Measurements from ENCODE around the gene ARIH2. TPM values are rescaled to one million over a fixed set of nuclear protein-coding genes. Genes with fewer than 3 reads are reported as not detected.

The ARIH2 gene
- total and polyA plus RNA-seq, 2 of the 4 experiments (the other 2 are of a cell fraction): 62.3 to 93.7 TPM

DNA sequence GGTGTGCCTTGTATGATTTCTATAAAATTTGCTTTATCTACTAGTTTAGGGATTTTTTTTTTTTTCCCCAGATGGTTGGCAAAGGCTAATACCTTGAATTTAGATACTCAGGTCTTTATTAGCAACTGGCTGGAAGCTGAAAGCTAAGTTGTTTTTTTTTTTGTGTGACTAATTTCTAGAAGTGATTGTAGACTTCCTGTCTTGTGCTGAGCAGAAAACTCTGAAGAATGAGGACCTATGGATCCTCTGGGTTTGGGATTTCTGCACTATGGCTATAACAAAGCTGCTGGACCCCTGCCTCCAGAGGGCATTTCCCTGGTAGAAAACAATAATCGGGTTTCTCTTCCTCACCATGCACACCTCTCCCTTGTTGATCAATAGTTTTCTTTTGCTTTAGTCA lies 10.0 kb downstream of the ARIH2 start:
- ChIA-PET POLR2A (ENCODE audit: unreplicated experiment) (no interaction called here), CTCF (interaction anchor here (0.9 to 1.4 kb wide), 2 partner anchors 9 to 61 kb away, joined by 3 read pairs; partner anchors contain the start of gene P4HTM)
- Histone ChIP-seq H2AK5ac (ENCODE audit: low read depth, low read length) (no peak overlapping the region), H2BK20ac (ENCODE audit: low read depth, low read length) (no peak overlapping the region), H3K9me3 (ENCODE audit: control insufficient read depth, insufficient read depth, low read length) (no peaks in the 10 kb centered on the region), H3K4me1 (ENCODE audit: control insufficient read depth, insufficient read depth, low read length) (peaks cover 6% of the 10 kb centered on the region), H3K36me3 (ENCODE audit: control insufficient read depth, insufficient read depth, low read length) (peaks cover 21% of the 10 kb centered on the region), H2AK9ac (replicated peaks; ENCODE audit: low read depth, low read length, poor library complexity) (no peak overlapping the region), H4K8ac (ENCODE audit: low read depth in 2 of 2, low read length in 2 of 2) (no peak overlapping the region), H4K20me1 (ENCODE audit: insufficient read depth, low read length) (peaks cover 64% of the 10 kb centered on the region), H2BK5ac (ENCODE audit: low read depth, low read length, poor library complexity, severe bottlenecking) (no peak overlapping the region), H2BK120ac (ENCODE audit: low read depth, low read length) (no peak overlapping the region), H4K5ac (ENCODE audit: low read depth, low read length) (no peak overlapping the region), H2BK15ac (ENCODE audit: low read depth, low read length) (no peak overlapping the region), H3K9me1 (ENCODE audit: insufficient read depth, low read length) (peaks cover 11% of the 10 kb centered on the region), H4K91ac (ENCODE audit: insufficient read depth, low read depth, low read length) (no peak overlapping the region), H3K4ac (ENCODE audit: low read depth, low read length) (no peak overlapping the region), H3K79me1 (ENCODE audit: low read depth in 1 of 2, low read length in 2 of 2) (peaks cover 23 to 72% of the 10 kb centered on the region in 2 experiments), H3K14ac (replicated peaks; ENCODE audit: low read depth, low read length) (no peak overlapping the region), H3K18ac (ENCODE audit: low read depth, low read length) (no peak overlapping the region), H3K9ac (ENCODE audit: low read depth, low read length) (no peak overlapping the region), H3K23ac (ENCODE audit: low read depth, low read length) (no peak overlapping the region), H3K27ac (ENCODE audit: insufficient read depth, low read length) (no peak overlapping the region), H3K27me3 (ENCODE audit: control insufficient read depth, insufficient read depth, low read length) (no peaks in the 10 kb centered on the region), H3K56ac (ENCODE audit: extremely low read depth, insufficient read depth, low read length) (no peak overlapping the region), H3K4me3 (ENCODE audit: insufficient read depth, low read depth, low read length) (no peak overlapping the region), H2AFZ (replicated peaks; ENCODE audit: low read length, poor library complexity) (no peak overlapping the region), H3K4me2 (ENCODE audit: low read depth, low read length) (no peak overlapping the region)
- ATAC-seq (ENCODE audit: low read depth) (no peak), DNase-seq (peak; percentile 38)
- TF ChIP-seq POLR2A (IDR thresholded peaks at IDR 0.05; ENCODE audit: low read depth, low read length) (no peak), NFE2L2 (IDR thresholded peaks at IDR 0.05; ENCODE audit: low read depth, low read length) (no peak), CHD1 (IDR thresholded peaks at IDR 0.05; ENCODE audit: low read depth, low read length) (no peak), MAFK (IDR thresholded peaks at IDR 0.05; ENCODE audit: low read depth, low read length) (no peak), RFX5 (IDR thresholded peaks at IDR 0.05; ENCODE audit: low read depth, low read length) (no peak), MAZ (IDR thresholded peaks at IDR 0.05; ENCODE audit: borderline replicate concordance, low read depth, low read length) (no peak), RAD21 (IDR thresholded peaks at IDR 0.05; ENCODE audit: low read length) (no peak), FOS (IDR thresholded peaks at IDR 0.05; ENCODE audit: low read depth, low read length) (no peak), CEBPB (IDR thresholded peaks at IDR 0.05; ENCODE audit: low read depth, low read length) (no peak), RCOR1 (IDR thresholded peaks at IDR 0.05; ENCODE audit: insufficient replicate concordance, low read length) (no peak), MXI1 (IDR thresholded peaks at IDR 0.05; ENCODE audit: borderline replicate concordance, low read depth, low read length) (no peak), BHLHE40 (IDR thresholded peaks at IDR 0.05; ENCODE audit: low read depth, low read length) (no peak), SMC3 (IDR thresholded peaks at IDR 0.05; ENCODE audit: low read depth, low read length) (no peak)
- TF ChIP-seq, protein P1, sequence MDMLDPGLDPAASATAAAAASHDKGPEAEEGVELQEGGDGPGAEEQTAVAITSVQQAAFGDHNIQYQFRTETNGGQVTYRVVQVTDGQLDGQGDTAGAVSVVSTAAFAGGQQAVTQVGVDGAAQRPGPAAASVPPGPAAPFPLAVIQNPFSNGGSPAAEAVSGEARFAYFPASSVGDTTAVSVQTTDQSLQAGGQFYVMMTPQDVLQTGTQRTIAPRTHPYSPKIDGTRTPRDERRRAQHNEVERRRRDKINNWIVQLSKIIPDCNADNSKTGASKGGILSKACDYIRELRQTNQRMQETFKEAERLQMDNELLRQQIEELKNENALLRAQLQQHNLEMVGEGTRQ (IDR thresholded peaks at IDR 0.05; ENCODE audit: low read depth, low read length): no peak
- TF ChIP-seq, protein P2, sequence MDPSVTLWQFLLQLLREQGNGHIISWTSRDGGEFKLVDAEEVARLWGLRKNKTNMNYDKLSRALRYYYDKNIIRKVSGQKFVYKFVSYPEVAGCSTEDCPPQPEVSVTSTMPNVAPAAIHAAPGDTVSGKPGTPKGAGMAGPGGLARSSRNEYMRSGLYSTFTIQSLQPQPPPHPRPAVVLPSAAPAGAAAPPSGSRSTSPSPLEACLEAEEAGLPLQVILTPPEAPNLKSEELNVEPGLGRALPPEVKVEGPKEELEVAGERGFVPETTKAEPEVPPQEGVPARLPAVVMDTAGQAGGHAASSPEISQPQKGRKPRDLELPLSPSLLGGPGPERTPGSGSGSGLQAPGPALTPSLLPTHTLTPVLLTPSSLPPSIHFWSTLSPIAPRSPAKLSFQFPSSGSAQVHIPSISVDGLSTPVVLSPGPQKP (IDR thresholded peaks at IDR 0.05; ENCODE audit: borderline replicate concordance, low read depth, low read length): no peak
- TF ChIP-seq, protein P3, sequence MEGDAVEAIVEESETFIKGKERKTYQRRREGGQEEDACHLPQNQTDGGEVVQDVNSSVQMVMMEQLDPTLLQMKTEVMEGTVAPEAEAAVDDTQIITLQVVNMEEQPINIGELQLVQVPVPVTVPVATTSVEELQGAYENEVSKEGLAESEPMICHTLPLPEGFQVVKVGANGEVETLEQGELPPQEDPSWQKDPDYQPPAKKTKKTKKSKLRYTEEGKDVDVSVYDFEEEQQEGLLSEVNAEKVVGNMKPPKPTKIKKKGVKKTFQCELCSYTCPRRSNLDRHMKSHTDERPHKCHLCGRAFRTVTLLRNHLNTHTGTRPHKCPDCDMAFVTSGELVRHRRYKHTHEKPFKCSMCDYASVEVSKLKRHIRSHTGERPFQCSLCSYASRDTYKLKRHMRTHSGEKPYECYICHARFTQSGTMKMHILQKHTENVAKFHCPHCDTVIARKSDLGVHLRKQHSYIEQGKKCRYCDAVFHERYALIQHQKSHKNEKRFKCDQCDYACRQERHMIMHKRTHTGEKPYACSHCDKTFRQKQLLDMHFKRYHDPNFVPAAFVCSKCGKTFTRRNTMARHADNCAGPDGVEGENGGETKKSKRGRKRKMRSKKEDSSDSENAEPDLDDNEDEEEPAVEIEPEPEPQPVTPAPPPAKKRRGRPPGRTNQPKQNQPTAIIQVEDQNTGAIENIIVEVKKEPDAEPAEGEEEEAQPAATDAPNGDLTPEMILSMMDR (conservative IDR thresholded peaks at IDR 0.05; ENCODE audit: low read depth, low read length): no peak
- dilution Hi-C loops (cut with HindIII; ENCODE audit: low sequenced_read_pairs, unreplicated experiment) (no loop called here), in situ Hi-C loops (cut with MboI; ENCODE audit: low sequenced_read_pairs) (no loop called here), intact Hi-C loops (cut with micrococcal nuclease) (no loop called here)
- BruUV-seq (replicated peaks): no TSS peak
- no CpG with 5 or more reads among the region's 1 CpG for WGBS, 2 experiments (ENCODE audit: extremely low coverage in 2 of 2, insufficient read length in 1 of 2)

All from IMR-90 (cell line).